Measurements from ENCODE around the gene PLCG1.

The PLCG1 gene

DNA sequence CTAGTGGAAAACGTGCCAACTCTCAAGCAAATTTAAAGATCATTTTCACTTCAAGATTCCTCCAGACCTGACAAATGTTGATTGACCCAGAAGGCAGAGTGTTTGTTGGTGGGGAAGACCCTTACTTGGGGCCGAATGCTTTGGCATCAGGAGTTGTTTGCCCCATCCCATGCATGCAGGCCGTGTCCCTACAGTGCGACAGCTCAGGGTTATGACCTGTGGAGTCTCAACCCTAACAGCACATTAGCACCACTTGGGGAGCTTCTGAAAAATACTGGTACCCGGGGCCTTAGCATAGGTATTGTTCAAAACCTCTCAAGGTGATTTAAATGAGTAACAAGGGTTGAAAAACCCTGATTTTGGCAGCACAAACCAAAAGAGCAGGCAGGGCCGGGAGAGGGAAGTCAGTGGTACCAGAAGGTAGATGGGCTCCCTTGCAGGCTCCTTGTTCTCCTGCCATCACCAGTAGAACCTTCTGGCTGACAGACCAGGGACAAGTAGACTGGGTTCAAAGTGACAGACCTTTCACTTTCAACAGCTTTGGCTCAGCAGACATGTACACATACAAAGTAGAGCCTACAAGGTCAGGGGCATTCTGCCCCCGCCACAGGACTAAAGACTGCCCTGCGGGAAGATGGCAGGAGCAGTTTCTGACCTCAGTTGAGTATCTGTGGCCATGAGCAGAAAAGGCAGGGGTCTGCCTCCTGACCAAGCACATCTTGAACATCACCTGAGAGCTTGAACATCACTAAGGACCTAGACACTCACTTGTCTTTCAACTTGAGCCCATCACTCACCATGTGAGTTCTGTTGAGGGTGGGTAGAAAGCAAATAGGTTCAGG is 39.6 kb downstream of the PLCG1 start:
- Histone ChIP-seq H3K27ac (ENCODE audit: low read depth, low read length) (no peak overlapping the region), H3K4me2 (ENCODE audit: low read depth, low read length, poor library complexity, severe bottlenecking) (no peak overlapping the region), H3K9me3 (ENCODE audit: insufficient read depth, low read length) (no peaks in the 10 kb centered on the region), H4K20me1 (ENCODE audit: low read depth, low read length) (no peaks in the 10 kb centered on the region), H3F3A (ENCODE audit: insufficient read depth) (no peaks in the 10 kb centered on the region), H3K9ac (ENCODE audit: low read length) (no peak overlapping the region), H3K27me3 (ENCODE audit: low read length) (no peaks in the 10 kb centered on the region), H2AFZ (ENCODE audit: low read depth, low read length, severe bottlenecking) (no peak overlapping the region), H3K4me3 (ENCODE audit: insufficient read depth, low read length, poor library complexity, severe bottlenecking) (no peak overlapping the region), H3K79me2 (ENCODE audit: insufficient read depth, low read length) (no peaks in the 10 kb centered on the region), H3K9me2 (replicated peaks; ENCODE audit: insufficient read depth, low read length) (no peaks in the 10 kb centered on the region), H3K36me3 (ENCODE audit: low read length) (no peaks in the 10 kb centered on the region)
- TF ChIP-seq, protein P1, sequence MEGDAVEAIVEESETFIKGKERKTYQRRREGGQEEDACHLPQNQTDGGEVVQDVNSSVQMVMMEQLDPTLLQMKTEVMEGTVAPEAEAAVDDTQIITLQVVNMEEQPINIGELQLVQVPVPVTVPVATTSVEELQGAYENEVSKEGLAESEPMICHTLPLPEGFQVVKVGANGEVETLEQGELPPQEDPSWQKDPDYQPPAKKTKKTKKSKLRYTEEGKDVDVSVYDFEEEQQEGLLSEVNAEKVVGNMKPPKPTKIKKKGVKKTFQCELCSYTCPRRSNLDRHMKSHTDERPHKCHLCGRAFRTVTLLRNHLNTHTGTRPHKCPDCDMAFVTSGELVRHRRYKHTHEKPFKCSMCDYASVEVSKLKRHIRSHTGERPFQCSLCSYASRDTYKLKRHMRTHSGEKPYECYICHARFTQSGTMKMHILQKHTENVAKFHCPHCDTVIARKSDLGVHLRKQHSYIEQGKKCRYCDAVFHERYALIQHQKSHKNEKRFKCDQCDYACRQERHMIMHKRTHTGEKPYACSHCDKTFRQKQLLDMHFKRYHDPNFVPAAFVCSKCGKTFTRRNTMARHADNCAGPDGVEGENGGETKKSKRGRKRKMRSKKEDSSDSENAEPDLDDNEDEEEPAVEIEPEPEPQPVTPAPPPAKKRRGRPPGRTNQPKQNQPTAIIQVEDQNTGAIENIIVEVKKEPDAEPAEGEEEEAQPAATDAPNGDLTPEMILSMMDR (IDR thresholded peaks at IDR 0.05; ENCODE audit: insufficient read depth, low read length, poor library complexity, severe bottlenecking): no peak
- TF ChIP-seq EZH2phosphoT487 (conservative IDR thresholded peaks at IDR 0.05; ENCODE audit: low read length): no peak

DNA sequence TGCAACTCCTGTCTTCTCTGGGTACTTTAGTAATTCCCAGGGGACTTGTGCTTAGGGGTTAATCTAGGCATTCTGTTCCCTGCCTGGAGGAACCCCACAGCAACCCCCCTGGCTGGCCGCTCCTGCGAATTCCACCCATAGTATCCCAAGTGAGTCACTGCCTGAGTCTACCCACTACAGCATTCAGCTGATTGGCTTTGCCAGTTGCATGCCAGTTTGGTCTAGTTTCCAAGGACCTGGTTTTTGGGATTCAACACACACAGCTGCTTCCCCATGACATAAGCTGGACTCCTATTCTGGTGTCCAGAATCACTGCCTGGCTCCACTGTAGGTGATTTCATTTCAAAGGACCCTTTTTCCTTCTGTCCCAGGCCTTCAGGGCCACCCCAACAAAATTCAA is 40.3 kb downstream of the PLCG1 start:
- no peaks in the 10 kb centered on the region for H4K20me1 ChIP-seq (ENCODE audit: low read depth, low read length)
- no peaks in the 10 kb centered on the region for H3F3A ChIP-seq (ENCODE audit: insufficient read depth)
- H2AFZ ChIP-seq (ENCODE audit: low read depth, low read length, severe bottlenecking): no peak overlapping the region
- TF ChIP-seq, protein P1 (IDR thresholded peaks at IDR 0.05; ENCODE audit: insufficient read depth, low read length, poor library complexity, severe bottlenecking): no peak
- TF ChIP-seq EZH2phosphoT487 (conservative IDR thresholded peaks at IDR 0.05; ENCODE audit: low read length): no peak
- H3K36me3 ChIP-seq (ENCODE audit: low read length): no peaks in the 10 kb centered on the region
- H3K9me2 ChIP-seq (replicated peaks; ENCODE audit: insufficient read depth, low read length): no peaks in the 10 kb centered on the region
- no peak overlapping the region for H3K4me3 ChIP-seq (ENCODE audit: insufficient read depth, low read length, poor library complexity, severe bottlenecking)
- no peak overlapping the region for H3K9ac ChIP-seq (ENCODE audit: low read length)
- H3K27ac ChIP-seq (ENCODE audit: low read depth, low read length): no peak overlapping the region
- H3K27me3 ChIP-seq (ENCODE audit: low read length): no peaks in the 10 kb centered on the region
- H3K9me3 ChIP-seq (ENCODE audit: insufficient read depth, low read length): no peaks in the 10 kb centered on the region
- H3K79me2 ChIP-seq (ENCODE audit: insufficient read depth, low read length): no peaks in the 10 kb centered on the region
- H3K4me2 ChIP-seq (ENCODE audit: low read depth, low read length, poor library complexity, severe bottlenecking): no peak overlapping the region

DNA sequence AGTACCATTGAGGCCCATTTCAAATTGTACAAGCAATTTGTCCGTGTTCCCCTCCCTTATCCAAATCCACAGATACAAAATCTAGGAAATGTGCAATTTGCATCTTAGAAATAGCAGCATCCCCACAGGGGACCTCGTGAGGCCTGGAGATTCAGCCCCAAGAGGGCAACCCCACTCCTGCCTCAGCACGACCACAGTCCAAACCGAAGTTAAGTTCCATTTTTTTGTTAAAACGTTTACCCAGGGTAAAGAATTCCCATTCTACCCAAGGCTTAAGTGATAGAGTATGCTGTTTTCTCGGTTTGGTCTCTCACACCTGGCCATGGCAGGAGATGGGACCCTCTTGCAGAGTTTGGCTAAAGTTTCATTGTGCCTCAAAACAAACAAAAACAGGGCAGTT is 41.2 kb downstream of the PLCG1 start:
- Histone ChIP-seq H3K9ac (ENCODE audit: low read length) (no peak overlapping the region), H3K27me3 (ENCODE audit: low read length) (no peaks in the 10 kb centered on the region), H3K9me3 (ENCODE audit: insufficient read depth, low read length) (no peaks in the 10 kb centered on the region), H4K20me1 (ENCODE audit: low read depth, low read length) (no peaks in the 10 kb centered on the region), H3K4me3 (ENCODE audit: insufficient read depth, low read length, poor library complexity, severe bottlenecking) (no peak overlapping the region), H3K9me2 (replicated peaks; ENCODE audit: insufficient read depth, low read length) (no peaks in the 10 kb centered on the region), H2AFZ (ENCODE audit: low read depth, low read length, severe bottlenecking) (no peak overlapping the region), H3F3A (ENCODE audit: insufficient read depth) (no peaks in the 10 kb centered on the region), H3K4me2 (ENCODE audit: low read depth, low read length, poor library complexity, severe bottlenecking) (no peak overlapping the region), H3K36me3 (ENCODE audit: low read length) (no peaks in the 10 kb centered on the region), H3K27ac (ENCODE audit: low read depth, low read length) (no peak overlapping the region), H3K79me2 (ENCODE audit: insufficient read depth, low read length) (no peaks in the 10 kb centered on the region)
- TF ChIP-seq, protein P1 (IDR thresholded peaks at IDR 0.05; ENCODE audit: insufficient read depth, low read length, poor library complexity, severe bottlenecking): no peak
- no peak for TF ChIP-seq EZH2phosphoT487 (conservative IDR thresholded peaks at IDR 0.05; ENCODE audit: low read length)

All from SU-DHL-6 (cell line).